22Rv1 (cell line): ENCODE data around the gene MTF2.
A peak's percentile ranks its signal among the peaks of the same experiment; 100 is the strongest.

ENCODE experiments used
- H3K27ac ChIP-seq: fragments of 450-650 bp; 2 replicates; pipeline ENCODE4 v1.5.1; 2017
- ZFX ChIP-seq: fragments of 450-650 bp; IDR thresholded peaks from 2 replicates; pipeline ENCODE4 v1.6.1; 2017; ENCODE audit warnings: antibody characterized with exemption, borderline replicate concordance
- TF ChIP-seq, protein P1 (sequence below): fragments of 450-650 bp; IDR thresholded peaks from 2 replicates; pipeline ENCODE4 v1.5.1; 2017; ENCODE audit warnings: mild to moderate bottlenecking

The MTF2 gene

GRCh38 chr1:93076268-93076667 lies 2.8 kb upstream of the MTF2 start:
- H3K27ac ChIP-seq = no peak overlapping the region
- TF ChIP-seq ZFX = no peak

DNA sequence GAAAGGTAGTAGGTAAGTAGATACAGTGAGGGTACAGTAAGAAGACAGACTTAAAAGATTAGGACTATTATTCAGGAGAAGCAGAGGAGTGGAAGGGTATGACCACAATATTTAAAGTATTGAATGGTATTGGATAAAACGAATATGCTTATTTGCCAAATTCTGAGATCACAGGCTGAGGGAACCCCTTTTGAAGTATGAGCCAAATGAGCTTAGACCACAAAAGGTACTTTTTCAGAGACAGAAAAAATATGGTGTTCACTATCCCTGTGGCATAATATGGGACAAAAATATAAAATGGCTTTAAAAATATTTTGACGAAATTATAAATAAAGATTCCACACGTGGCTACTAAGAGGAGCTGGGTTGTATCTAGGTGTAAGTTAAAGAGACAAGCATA lies 880 bp upstream of the MTF2 start:
- peak overlapping the region; percentile 87 for H3K27ac ChIP-seq
- no peak for TF ChIP-seq ZFX
- TF ChIP-seq, protein P1, sequence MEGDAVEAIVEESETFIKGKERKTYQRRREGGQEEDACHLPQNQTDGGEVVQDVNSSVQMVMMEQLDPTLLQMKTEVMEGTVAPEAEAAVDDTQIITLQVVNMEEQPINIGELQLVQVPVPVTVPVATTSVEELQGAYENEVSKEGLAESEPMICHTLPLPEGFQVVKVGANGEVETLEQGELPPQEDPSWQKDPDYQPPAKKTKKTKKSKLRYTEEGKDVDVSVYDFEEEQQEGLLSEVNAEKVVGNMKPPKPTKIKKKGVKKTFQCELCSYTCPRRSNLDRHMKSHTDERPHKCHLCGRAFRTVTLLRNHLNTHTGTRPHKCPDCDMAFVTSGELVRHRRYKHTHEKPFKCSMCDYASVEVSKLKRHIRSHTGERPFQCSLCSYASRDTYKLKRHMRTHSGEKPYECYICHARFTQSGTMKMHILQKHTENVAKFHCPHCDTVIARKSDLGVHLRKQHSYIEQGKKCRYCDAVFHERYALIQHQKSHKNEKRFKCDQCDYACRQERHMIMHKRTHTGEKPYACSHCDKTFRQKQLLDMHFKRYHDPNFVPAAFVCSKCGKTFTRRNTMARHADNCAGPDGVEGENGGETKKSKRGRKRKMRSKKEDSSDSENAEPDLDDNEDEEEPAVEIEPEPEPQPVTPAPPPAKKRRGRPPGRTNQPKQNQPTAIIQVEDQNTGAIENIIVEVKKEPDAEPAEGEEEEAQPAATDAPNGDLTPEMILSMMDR = no peak

- H3K27ac ChIP-seq = peak overlapping the region; percentile 87
- TF ChIP-seq, protein P1 = no peak
- TF ChIP-seq ZFX = no peak
Measured at GRCh38 chr1:93078638-93078985, 471 bp upstream of the MTF2 start.

GRCh38 chr1:93079685-93080141 lies 630 bp downstream of the MTF2 start:
- H3K27ac ChIP-seq = peak overlapping the region; percentile 87

DNA sequence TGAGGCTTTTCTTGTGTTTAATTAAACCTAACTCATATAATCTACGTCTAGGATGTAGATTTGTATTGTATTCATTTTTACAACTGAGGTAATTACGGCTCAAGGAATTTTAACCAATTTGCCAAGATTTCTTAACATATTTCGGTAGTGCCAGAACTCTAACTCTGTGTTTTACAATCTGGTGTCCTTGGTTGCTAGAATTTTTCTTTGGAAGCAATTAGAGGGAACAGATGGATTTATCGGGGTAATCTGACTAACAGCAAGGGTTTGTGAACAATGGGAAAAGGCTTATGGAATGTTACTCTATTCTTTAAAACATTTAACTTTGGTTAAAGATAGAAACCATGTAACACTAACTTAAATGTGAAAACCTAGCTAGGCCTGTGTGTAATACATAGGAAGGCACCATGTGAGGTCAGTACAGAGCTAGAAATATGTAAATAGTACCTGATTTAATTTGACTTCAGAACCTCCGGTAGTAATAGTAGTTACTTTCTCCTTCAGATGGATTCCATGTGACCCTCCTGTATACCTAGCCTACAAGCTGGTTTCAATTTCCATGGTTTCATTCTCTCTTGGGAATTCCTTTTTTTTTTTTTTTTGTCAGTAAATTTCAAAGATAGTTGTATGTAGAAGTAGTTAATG lies 1.2 kb downstream of the MTF2 start:
- no peak for TF ChIP-seq ZFX
- TF ChIP-seq, protein P1 = peak; percentile 73
- H3K27ac ChIP-seq = peak overlapping the region; percentile 87

More at GRCh38 chr1:93079685-93080141, 630 bp downstream of the MTF2 start:
- TF ChIP-seq ZFX = no peak
- TF ChIP-seq, protein P1 = no peak

- no peak for TF ChIP-seq ZFX
- TF ChIP-seq, protein P1 = no peak
- no peak overlapping the region for H3K27ac ChIP-seq
Measured at GRCh38 chr1:93081716-93082115, 2.6 kb downstream of the MTF2 start.

GRCh38 chr1:93082313-93082712 lies 3.2 kb downstream of the MTF2 start:
- no peak for TF ChIP-seq ZFX
- TF ChIP-seq, protein P1 = no peak
- no peak overlapping the region for H3K27ac ChIP-seq

DNA sequence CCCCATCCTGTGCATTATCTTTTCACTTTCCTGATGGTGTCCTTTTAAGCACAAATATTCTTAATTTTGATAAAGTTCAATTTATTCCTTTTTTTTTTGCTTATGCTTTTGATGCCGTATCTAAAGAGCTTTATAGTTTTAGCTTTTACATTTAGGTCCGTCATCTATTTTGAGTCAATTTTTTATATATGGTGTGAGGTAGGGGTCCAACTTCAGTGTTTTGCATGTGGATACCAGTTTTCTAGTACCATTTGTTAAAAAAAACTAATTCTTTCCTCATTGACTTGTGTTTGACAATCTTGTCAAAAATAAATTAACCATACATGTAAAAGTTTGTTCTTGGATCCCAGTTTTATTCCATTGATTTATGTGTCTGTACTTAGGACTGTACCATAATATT lies 4.9 kb downstream of the MTF2 start:
- H3K27ac ChIP-seq = no peak overlapping the region
- TF ChIP-seq ZFX = no peak
- TF ChIP-seq, protein P1 = no peak
